GM21367 (cell line): Measurements from ENCODE around the gene ABHD12.
"Not testable (repeated sequence)": the region's sequence is repeated elsewhere in the genome, so short reads cannot be mapped to it uniquely, and the experiment has no call there.

Source experiments
- ATAC-seq: cut with Tn5 transposase; IDR thresholded peaks from one replicate; pipeline ENCODE4 v1.9.1; 2021; ENCODE audit not compliant: unreplicated experiment

ABHD12 gene

DNA sequence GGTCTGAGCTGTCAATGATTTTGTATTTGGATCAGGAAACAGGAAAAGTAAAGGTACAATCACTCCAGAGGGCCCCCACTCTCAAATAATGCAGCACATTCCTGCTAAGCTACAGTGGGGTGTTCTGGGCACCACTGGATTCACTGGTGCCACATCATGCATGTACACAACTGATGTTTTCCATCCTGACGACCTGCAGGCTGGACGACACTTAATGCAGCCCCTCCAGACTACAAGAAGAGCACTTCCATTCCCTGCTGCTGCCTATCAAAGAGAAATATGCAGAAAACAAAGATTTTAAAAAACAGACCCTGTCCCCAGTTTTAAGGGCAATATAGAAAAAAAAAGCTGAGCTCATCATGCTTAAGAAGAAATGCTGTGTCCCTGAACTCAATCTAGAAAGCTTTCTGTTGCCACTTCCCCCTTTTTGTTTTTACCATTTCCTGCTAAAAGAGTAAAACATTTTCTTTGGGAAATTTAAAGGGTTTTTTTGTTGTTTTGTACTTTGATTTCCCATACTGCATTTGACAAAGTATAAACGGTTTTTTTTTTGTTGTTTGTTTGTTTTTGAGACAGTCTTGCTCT, 35.5 kb downstream of the ABHD12 start:
- no peak for ATAC-seq

- ATAC-seq = no peak
Observed at GRCh38 chr20:25353747-25354705, 36.6 kb downstream of the ABHD12 start.

DNA sequence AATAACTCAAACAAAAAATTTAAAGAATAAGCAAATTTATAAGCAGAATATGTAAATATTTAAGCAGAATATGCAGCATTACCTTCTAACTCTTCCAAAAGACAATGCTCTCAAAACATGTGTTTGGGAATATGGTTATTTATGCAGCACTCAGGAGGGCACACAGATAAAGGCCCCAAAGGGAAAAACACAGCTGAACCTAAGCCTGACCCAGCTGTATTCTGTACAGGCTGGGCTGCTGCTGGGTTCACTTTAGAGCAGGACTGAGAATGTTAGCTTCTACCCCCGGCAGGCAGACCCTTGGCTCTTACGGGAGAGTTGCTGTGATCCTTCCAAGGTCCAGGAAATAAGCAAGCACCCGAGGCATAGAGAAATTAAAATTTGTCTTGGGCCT, 37.3 kb downstream of the ABHD12 start:
- no peak for ATAC-seq

DNA sequence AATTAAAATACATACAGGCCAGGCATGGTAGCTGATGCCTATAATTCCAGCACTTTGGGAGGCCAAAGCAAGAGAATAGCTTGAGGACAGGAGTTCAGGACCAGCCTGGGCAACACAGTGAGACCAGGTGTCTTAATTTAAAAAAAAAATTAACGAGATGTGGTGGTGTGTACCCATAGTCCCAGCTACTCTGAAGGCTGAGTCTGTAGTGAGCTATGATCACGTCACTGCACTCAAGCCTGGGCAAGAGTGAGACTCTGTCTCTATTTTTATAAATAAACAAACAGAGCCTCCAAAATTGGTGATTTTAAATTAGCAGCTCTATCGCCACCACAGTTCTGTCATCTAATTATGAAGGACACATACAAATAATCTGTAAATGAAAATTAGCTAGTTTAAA, 37.9 kb downstream of the ABHD12 start:
- ATAC-seq = no peak

DNA sequence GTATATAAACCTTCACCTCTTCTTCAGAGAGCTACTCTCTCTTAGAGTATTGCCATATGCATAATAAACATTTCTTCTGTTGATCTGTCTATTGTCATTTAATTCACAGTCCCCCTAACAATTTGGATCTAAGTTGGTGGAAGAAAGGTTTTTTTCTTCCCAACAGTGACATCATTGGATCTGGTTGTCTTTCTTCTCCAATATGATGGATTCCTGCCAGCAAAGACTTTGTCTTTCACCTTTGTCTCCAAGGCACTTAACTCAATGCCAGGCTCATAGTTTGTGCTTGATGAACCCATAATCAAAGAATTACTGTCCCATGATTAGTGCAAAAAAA, 39.6 kb downstream of the ABHD12 start:
- ATAC-seq = no peak

GRCh38 chr20:25346349-25346748, 44.3 kb downstream of the ABHD12 start:
- ATAC-seq = no peak

- no peak for ATAC-seq
Observed at GRCh38 chr20:25345721-25346120, 44.9 kb downstream of the ABHD12 start.

DNA sequence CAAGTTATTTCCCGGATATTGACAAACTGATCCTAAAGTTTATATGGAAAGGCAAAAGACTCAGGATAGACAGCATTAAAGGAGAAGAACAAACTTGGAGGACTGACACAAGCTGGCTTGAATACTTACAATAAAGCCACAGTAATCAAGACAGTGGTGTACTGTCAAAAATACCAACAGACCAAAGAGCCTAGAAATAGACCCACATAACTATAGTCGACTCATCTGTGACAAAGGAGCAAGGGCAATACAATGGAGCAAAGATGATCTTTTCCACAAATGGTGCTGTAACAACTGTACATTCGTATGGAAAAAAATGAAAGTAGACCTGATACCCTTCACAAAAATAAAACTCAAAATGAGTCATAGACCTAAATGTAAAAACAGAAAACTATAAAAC, 46.0 kb downstream of the ABHD12 start:
- ATAC-seq = no peak

- ATAC-seq = no peak
Observed at GRCh38 chr20:25341716-25342680, 48.6 kb downstream of the ABHD12 start.

DNA sequence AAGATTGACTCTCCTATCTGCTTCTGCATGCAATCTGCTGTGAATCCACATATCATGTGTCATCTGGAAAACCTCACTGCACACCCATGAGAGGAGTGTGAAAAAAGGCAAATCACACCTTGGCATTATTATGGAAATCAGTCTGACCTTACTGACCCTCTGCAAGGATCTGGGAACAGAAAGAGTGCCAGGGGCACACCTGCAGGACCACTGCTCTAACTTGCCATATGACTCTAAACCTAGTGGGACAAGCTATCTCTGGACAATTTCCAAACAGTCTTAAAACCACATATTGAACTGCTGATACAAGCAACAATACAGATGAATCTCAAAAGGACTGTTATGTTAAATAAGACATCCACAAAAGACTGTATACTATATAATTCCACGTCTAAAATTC, 50.3 kb downstream of the ABHD12 start:
- ATAC-seq = no peak

GRCh38 chr20:25339608-25340007, 51.0 kb downstream of the ABHD12 start:
- ATAC-seq = no peak

GRCh38 chr20:25338112-25339023, 52.3 kb downstream of the ABHD12 start:
- ATAC-seq = no peak

- no peak for ATAC-seq
Observed at GRCh38 chr20:25336561-25337422, 53.8 kb downstream of the ABHD12 start.

DNA sequence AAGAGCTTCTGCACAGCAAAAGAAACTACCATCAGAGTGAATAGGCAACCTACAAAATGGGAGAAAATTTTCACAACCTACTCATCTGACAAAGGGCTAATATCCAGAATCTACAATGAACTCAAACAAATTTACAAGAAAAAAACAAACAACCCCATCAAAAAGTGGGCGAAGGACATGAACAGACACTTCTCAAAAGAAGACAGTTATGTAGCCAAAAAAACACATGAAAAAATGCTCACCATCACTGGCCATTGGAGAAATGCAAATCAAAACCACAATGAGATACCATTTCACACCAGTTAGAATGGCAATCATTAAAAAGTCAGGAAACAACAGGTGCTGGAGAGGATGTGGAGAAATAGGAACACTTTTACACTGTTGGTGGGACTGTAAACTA, 55.7 kb downstream of the ABHD12 start:
- ATAC-seq = not testable (repeated sequence)

DNA sequence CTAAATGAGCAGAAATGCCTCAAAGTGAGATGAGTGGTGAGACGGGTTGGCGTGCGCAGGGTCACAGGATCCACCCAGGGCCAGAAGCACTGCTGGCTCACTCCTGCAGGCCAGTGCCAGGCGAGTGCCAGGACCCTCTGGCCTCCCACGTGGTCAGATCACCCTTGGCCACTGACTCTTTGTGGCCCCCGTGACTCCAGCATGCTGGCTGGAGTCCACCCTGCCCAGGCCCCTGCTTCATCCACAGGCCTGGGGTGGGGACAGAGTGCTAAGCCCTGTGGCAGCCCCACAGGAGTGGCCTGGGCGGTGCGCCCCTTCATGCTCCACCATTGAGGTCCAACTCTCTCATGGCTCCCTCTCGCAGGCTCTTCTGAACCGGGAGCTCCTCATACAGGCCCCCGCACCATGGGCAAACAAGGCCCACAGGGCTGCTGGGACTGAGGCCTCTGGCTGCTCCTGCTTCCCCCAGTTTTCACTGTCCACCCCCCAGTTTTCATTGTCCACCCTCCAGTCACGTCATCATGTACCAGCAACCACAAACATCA, 61.6 kb downstream of the ABHD12 start:
- no peak for ATAC-seq

DNA sequence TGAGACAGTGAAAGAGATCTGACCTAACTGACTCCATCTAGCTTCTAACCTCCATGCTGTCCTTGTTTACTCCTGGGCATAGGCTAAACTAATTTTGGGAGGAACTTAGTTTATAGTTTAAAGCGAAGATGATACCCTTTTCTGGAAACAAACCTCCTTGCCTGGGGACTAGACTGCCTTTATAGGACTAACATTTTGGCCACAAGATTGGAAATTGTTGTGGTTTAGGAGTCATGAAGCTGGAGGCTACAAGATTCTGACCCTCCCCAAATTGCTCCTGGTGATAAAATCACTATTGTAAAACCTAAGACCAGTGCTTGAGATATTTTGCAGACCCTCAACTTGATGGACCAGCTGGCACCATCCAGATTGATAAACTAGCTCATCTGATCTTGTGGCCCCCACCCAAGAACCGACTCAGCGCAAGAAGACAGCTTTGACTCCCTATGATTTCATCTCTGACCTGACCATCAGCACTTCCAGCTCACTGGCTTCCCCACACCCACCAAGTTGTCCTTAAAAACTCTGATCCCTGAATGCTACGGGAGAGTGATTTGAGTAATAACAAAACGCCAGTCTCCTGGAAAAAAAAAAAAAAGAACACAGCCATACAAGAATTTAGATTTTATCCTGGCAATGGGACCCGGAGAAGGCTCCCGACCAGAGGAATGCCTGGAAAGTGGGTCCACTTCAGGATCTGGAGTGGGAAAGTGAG, 63.0 kb downstream of the ABHD12 start:
- no peak for ATAC-seq

DNA sequence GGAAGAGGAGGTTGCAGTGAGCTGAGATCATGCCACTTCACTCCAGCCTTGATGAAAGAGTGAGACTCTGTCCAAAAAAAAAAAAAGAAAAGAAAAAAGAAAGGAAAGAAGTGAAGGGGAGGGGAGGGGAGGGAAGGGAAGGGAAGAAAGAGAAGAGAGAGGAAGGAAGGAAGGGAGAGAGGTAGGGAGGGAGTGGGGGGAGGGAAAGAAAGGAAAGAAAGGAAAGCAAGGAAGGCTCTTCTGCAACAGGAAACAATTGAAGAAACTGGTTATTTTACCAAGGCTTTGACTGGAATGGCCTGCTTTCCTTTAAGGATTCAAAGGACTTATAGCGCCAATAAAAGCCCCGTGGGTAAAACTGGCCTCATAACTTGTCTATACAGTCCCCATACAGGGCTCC, 64.6 kb downstream of the ABHD12 start:
- no peak for ATAC-seq

DNA sequence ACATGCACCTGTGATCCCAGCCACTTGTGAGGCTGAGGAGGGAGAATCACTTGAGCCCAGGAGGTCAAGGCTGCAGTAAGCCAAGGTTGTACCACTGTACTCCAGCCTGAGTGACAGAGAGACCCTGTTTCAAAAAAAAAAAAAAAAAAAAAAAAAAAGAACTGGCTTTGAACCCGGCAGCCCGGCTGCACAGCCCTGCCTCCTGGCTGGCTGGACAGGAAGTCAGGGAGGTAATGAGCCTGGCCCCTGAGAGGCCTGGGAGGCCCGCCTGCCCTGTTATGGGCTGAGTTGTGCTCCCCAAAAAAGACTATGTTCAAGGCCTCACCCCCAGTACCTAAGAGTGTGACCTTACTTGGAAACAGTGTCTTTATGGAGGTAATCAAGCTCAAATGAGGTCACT, 65.6 kb downstream of the ABHD12 start:
- ATAC-seq = no peak

GRCh38 chr20:25324412-25324811, 66.2 kb downstream of the ABHD12 start:
- ATAC-seq = no peak
